Measurements from ENCODE around the gene IPO9.

- TF ChIP-seq SIN3A (IDR thresholded peaks at IDR 0.05; ENCODE audit: borderline replicate concordance, insufficient read depth, low read length) (no peak), REST (IDR thresholded peaks at IDR 0.05; ENCODE audit: insufficient read depth in 1 of 2, low read depth in 2 of 2, low read length in 2 of 2) (no peak), TAF1 (IDR thresholded peaks at IDR 0.05; ENCODE audit: borderline replicate concordance, insufficient read depth, low read length) (no peak), POLR2AphosphoS5 (IDR thresholded peaks at IDR 0.05; ENCODE audit: low read depth, low read length) (no peak), FOXP2 (optimal IDR thresholded peaks at IDR 0.05; ENCODE audit: borderline replicate concordance, extremely low read depth, extremely low read length, insufficient read depth) (no peak)
Observed at GRCh38 chr1:201789245-201789644, 39.7 kb upstream of the IPO9 start.
